Measurements from ENCODE around the gene CYB5A. TPM values are rescaled to one million over a fixed set of nuclear protein-coding genes. Genes with fewer than 3 reads are reported as not detected.
A peak's percentile ranks its signal among the peaks of the same experiment; 100 is the strongest.

The CYB5A gene
- total and polyA plus RNA-seq, 9 of the 15 experiments (the other 6 are each of a cell fraction or from before 2014, with no cell fraction given): 11.9 to 22.6 (median 14.1) TPM

DNA sequence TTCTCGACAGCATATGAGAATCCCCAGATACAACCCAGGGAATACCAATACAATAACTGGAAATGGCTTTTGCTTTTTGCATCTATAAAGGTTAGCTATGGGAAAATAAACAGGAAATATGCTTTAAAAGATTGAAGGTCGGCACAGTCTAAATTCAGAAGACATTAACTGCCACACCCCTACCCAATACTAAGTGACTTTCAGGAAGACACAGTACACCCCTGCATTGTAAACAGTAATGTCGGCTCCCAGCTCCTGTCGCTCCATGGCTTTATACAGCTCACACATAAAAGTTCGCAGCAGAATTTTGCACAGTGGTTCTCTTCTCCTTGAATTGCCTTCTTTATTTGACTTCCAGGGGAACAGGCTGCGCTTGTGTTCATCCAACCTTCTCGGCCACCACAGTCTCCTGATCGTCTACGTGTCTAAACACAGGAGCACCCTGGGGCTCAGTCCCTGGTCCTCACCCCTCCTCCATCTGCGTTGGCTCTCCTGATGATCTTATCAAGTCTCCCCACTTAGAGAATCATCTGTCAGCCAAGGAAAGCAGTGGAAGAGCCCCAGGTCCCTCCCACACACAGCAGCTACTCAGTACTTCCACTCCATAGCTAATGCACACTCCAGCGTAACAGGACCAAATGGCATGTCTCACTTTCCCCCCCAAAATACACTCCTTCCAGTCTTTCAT is 22.7 kb downstream of the CYB5A start (continued):
- TF ChIP-seq ATF1 (CRISPR knock-in tag; IDR thresholded peaks at IDR 0.05) (no peak), ATF1 (tag; IDR thresholded peaks at IDR 0.05) (peak; percentile 53; the same call in 1 of the 2 replicates), CBFA2T3 (IDR thresholded peaks at IDR 0.05) (no peak), SREBF1 (IDR thresholded peaks at IDR 0.05; ENCODE audit: borderline replicate concordance, low read depth, low read length) (peak; percentile 23; the same call in 1 of the 2 replicates), MEIS2 (IDR thresholded peaks at IDR 0.05; ENCODE audit: partially characterized antibody) (peak; percentile 54), KDM5B (IDR thresholded peaks at IDR 0.05; ENCODE audit: insufficient replicate concordance, low read depth, low read length) (peak; percentile 40), EP300 (IDR thresholded peaks at IDR 0.05; ENCODE audit: low read length) (0 out of 2 replicates have a peak, but pooled peaks have one; percentile 14), CEBPB (tag; IDR thresholded peaks at IDR 0.05) (no peak), CTBP1 (IDR thresholded peaks at IDR 0.05; ENCODE audit: borderline replicate concordance) (peak; percentile 55; the same call in 1 of the 2 replicates), RCOR1 (IDR thresholded peaks at IDR 0.05; ENCODE audit: borderline replicate concordance in 1 of 2, low read depth in 2 of 2, low read length in 2 of 2) (peak in 1 of 2 experiments; percentile 55; a peak in 1 of 4 replicates), FOXK2 (conservative IDR thresholded peaks at IDR 0.05 in 1 of 2, IDR thresholded peaks at IDR 0.05 in 1 of 2; ENCODE audit: low read depth in 2 of 2) (0 out of 4 replicates have a peak, but pooled peaks have one; percentile 33)
- TF ChIP-seq, protein P1, sequence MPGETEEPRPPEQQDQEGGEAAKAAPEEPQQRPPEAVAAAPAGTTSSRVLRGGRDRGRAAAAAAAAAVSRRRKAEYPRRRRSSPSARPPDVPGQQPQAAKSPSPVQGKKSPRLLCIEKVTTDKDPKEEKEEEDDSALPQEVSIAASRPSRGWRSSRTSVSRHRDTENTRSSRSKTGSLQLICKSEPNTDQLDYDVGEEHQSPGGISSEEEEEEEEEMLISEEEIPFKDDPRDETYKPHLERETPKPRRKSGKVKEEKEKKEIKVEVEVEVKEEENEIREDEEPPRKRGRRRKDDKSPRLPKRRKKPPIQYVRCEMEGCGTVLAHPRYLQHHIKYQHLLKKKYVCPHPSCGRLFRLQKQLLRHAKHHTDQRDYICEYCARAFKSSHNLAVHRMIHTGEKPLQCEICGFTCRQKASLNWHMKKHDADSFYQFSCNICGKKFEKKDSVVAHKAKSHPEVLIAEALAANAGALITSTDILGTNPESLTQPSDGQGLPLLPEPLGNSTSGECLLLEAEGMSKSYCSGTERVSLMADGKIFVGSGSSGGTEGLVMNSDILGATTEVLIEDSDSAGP (CRISPR knock-in tag; IDR thresholded peaks at IDR 0.05): no peak
- TF ChIP-seq, protein P2, sequence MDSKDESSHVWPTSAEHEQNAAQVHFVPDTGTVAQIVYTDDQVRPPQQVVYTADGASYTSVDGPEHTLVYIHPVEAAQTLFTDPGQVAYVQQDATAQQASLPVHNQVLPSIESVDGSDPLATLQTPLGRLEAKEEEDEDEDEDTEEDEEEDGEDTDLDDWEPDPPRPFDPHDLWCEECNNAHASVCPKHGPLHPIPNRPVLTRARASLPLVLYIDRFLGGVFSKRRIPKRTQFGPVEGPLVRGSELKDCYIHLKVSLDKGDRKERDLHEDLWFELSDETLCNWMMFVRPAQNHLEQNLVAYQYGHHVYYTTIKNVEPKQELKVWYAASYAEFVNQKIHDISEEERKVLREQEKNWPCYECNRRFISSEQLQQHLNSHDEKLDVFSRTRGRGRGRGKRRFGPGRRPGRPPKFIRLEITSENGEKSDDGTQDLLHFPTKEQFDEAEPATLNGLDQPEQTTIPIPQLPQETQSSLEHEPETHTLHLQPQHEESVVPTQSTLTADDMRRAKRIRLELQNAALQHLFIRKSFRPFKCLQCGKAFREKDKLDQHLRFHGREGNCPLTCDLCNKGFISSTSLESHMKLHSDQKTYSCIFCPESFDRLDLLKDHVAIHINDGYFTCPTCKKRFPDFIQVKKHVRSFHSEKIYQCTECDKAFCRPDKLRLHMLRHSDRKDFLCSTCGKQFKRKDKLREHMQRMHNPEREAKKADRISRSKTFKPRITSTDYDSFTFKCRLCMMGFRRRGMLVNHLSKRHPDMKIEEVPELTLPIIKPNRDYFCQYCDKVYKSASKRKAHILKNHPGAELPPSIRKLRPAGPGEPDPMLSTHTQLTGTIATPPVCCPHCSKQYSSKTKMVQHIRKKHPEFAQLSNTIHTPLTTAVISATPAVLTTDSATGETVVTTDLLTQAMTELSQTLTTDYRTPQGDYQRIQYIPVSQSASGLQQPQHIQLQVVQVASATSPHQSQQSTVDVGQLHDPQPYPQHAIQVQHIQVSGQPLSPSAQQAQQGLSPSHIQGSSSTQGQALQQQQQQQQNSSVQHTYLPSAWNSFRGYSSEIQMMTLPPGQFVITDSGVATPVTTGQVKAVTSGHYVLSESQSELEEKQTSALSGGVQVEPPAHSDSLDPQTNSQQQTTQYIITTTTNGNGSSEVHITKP (IDR thresholded peaks at IDR 0.05; ENCODE audit: partially characterized antibody): peak; percentile 82
- TF ChIP-seq, protein P3, sequence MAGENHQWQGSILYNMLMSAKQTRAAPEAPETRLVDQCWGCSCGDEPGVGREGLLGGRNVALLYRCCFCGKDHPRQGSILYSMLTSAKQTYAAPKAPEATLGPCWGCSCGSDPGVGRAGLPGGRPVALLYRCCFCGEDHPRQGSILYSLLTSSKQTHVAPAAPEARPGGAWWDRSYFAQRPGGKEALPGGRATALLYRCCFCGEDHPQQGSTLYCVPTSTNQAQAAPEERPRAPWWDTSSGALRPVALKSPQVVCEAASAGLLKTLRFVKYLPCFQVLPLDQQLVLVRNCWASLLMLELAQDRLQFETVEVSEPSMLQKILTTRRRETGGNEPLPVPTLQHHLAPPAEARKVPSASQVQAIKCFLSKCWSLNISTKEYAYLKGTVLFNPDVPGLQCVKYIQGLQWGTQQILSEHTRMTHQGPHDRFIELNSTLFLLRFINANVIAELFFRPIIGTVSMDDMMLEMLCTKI (IDR thresholded peaks at IDR 0.05; ENCODE audit: partially characterized antibody): no peak
- TF ChIP-seq, protein P4, sequence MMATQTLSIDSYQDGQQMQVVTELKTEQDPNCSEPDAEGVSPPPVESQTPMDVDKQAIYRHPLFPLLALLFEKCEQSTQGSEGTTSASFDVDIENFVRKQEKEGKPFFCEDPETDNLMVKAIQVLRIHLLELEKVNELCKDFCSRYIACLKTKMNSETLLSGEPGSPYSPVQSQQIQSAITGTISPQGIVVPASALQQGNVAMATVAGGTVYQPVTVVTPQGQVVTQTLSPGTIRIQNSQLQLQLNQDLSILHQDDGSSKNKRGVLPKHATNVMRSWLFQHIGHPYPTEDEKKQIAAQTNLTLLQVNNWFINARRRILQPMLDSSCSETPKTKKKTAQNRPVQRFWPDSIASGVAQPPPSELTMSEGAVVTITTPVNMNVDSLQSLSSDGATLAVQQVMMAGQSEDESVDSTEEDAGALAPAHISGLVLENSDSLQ (IDR thresholded peaks at IDR 0.05): peak; percentile 69
